GM20000 (cell line): Measurements from ENCODE around the gene TBC1D10B.
"Not testable (repeated sequence)": the region's sequence is repeated elsewhere in the genome, so short reads cannot be mapped to it uniquely, and the experiment has no call there.

Experiments
- DNase-seq: peaks from one replicate; pipeline ENCODE4 v3.0.0; 2012; ENCODE audit warnings: low spot score
- CTCF ChIP-seq: IDR thresholded peaks from 2 replicates; pipeline ENCODE4 v1.5.1; 2012; ENCODE audit warnings: mild to moderate bottlenecking, control low read depth; ENCODE audit errors: extremely low read depth, missing control alignments

Gene TBC1D10B

GRCh38 chr16:30335598-30336474 is 34.5 kb downstream of the TBC1D10B start:
- DNase-seq = no peak
- TF ChIP-seq CTCF = no peak

GRCh38 chr16:30335028-30335597 is 35.2 kb downstream of the TBC1D10B start:
- DNase-seq = peak; percentile 73

GRCh38 chr16:30334473-30334989 is 35.8 kb downstream of the TBC1D10B start:
- DNase-seq = peak; percentile 63

GRCh38 chr16:30324220-30324619 is 46.1 kb downstream of the TBC1D10B start:
- not testable (repeated sequence) for DNase-seq

- not testable (repeated sequence) for DNase-seq
Measured at GRCh38 chr16:30318647-30319046, 51.6 kb downstream of the TBC1D10B start.

GRCh38 chr16:30310937-30311336 is 59.4 kb downstream of the TBC1D10B start:
- not testable (repeated sequence) for DNase-seq

GRCh38 chr16:30309255-30309654 is 61.0 kb downstream of the TBC1D10B start:
- not testable (repeated sequence) for DNase-seq
